HCEC 1CT (cell line): Measurements from ENCODE around the gene LZTR1.

Source experiments
- DNase-seq: peaks from one replicate; pipeline ENCODE4 v3.0.0-alpha.2; 2017

Gene LZTR1

GRCh38 chr22:20983081-20983771, 1.1 kb downstream of the LZTR1 start:
- DNase-seq = no peak

- no peak for DNase-seq
These were observed 3.6 kb downstream of the LZTR1 start for GRCh38 chr22:20985720-20986119.

GRCh38 chr22:20986365-20986764, 4.3 kb downstream of the LZTR1 start:
- no peak for DNase-seq

- no peak for DNase-seq
These were observed 5.3 kb downstream of the LZTR1 start for GRCh38 chr22:20987375-20987774.

- no peak for DNase-seq
These were observed 6.7 kb downstream of the LZTR1 start for GRCh38 chr22:20988573-20989322.

- no peak for DNase-seq
These were observed 7.4 kb downstream of the LZTR1 start for GRCh38 chr22:20989323-20990138.

- DNase-seq = no peak
These were observed 8.4 kb downstream of the LZTR1 start for GRCh38 chr22:20990184-20991180.

- DNase-seq = no peak
These were observed 9.4 kb downstream of the LZTR1 start for GRCh38 chr22:20991252-20992055.

GRCh38 chr22:20992056-20992442, 10.0 kb downstream of the LZTR1 start:
- no peak for DNase-seq

- DNase-seq = no peak
These were observed 10.6 kb downstream of the LZTR1 start for GRCh38 chr22:20992456-20993303.

- DNase-seq = no peak
These were observed 11.4 kb downstream of the LZTR1 start for GRCh38 chr22:20993304-20994127.

- no peak for DNase-seq
These were observed 12.2 kb downstream of the LZTR1 start for GRCh38 chr22:20994128-20994901.

- DNase-seq = no peak
These were observed 12.8 kb downstream of the LZTR1 start for GRCh38 chr22:20994902-20995241.

GRCh38 chr22:20995329-20996030, 13.4 kb downstream of the LZTR1 start:
- no peak for DNase-seq

- DNase-seq = no peak
These were observed 13.9 kb downstream of the LZTR1 start for GRCh38 chr22:20996031-20996410.

- no peak for DNase-seq
These were observed 14.8 kb downstream of the LZTR1 start for GRCh38 chr22:20996598-20997535.
